Measurements from ENCODE around the gene PKNOX2.
A peak's percentile ranks its signal among the peaks of the same experiment; 100 is the strongest.

GRCh38 chr11:125345421-125346178 lies 181.0 kb downstream of the PKNOX2 start:
- TF ChIP-seq EP300 (IDR thresholded peaks at IDR 0.05) (no peak), POLR2A (IDR thresholded peaks at IDR 0.05) (no peak), CTCF (IDR thresholded peaks at IDR 0.05) (peak; percentile 64 to 83), POLR2AphosphoS5 (IDR thresholded peaks at IDR 0.05) (no peak)

All from suprapubic skin (tissue), 4 donors.